Tibial nerve (tissue), 4 donors: ENCODE results near the gene DCDC1.

Experiments
- EP300 ChIP-seq, 2 donors: sonication (generic); formaldehyde crosslinking; IDR thresholded peaks; one replicate each; pipeline ENCODE4 v1.6.1; 2017; ENCODE audit warnings: antibody characterized with exemption in 2 of 2, mild to moderate bottlenecking in 1 of 2
- POLR2A ChIP-seq, 2 donors: fragments of 450-650 bp; IDR thresholded peaks; one replicate each; pipeline ENCODE4 v1.6.1; 2017; ENCODE audit warnings: antibody characterized with exemption in 2 of 2, mild to moderate bottlenecking in 2 of 2, moderate library complexity in 2 of 2
- TF ChIP-seq, protein P1 (sequence below), 5 experiments: fragments of 200-600 bp in 3 of 5; fragments of 450-650 bp in 2 of 5; sonication (generic) in 3 of 5; IDR thresholded peaks; one replicate each; pipeline ENCODE4 v1.5.1; 2016 to 2019; ENCODE audit warnings: antibody characterized with exemption in 5 of 5, mild to moderate bottlenecking in 3 of 5, moderate library complexity in 2 of 5

DNA sequence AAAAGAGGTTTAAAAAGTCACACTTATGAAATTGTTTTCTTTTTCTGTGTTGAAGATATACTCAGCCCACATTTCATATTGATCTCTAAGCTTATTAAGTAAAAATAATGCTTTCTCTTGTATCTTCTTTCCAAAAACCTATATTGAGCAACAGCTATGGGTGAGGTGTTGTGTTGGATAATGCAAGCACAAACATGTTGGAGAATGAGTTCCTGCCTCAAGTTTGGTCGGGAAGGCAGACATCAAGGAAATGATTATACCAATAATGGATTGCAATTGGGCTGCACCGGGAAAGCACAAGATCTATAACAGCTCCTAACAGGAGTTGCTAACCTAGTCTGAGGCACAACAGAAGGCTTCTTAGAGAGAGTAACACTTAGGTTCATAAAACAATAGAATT lies 474.5 kb downstream of the DCDC1 start:
- TF ChIP-seq POLR2A (IDR thresholded peaks at IDR 0.05) (no peak), EP300 (IDR thresholded peaks at IDR 0.05) (no peak)
- TF ChIP-seq, protein P1, sequence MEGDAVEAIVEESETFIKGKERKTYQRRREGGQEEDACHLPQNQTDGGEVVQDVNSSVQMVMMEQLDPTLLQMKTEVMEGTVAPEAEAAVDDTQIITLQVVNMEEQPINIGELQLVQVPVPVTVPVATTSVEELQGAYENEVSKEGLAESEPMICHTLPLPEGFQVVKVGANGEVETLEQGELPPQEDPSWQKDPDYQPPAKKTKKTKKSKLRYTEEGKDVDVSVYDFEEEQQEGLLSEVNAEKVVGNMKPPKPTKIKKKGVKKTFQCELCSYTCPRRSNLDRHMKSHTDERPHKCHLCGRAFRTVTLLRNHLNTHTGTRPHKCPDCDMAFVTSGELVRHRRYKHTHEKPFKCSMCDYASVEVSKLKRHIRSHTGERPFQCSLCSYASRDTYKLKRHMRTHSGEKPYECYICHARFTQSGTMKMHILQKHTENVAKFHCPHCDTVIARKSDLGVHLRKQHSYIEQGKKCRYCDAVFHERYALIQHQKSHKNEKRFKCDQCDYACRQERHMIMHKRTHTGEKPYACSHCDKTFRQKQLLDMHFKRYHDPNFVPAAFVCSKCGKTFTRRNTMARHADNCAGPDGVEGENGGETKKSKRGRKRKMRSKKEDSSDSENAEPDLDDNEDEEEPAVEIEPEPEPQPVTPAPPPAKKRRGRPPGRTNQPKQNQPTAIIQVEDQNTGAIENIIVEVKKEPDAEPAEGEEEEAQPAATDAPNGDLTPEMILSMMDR (IDR thresholded peaks at IDR 0.05) = no peak
